ENCODE data around the gene TEPSIN.

DNA sequence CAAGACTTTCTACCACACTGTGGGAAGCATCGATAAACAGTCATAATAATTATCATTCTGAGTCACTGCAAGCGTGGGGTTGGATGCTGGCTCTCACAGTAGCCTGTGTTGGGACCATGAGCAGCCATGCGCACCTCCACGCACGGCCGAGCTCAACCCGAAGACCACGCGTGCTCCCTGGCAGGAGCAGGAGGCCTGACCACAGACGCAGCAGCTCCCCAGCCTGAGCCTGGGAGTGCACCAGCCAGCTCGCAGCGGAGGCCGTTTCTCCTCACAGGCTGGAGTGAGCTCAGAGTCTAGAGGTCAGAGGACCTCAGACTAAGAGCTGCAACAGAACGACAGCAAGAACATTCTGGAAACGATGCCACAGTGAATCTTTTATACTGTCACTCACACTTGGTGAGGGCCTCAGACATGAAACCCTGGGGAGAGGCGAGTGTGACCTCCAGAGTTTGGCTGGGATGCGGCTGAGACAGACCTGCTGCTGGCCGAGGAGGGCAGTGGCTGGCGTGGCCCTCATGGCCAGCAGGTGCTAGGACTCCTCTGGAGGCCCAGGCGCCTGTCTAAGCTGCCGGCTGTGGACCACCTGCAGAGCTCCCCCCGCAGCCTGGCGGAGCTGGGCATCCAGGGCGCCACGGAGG lies 6.3 kb upstream of the TEPSIN start:
- TF ChIP-seq, protein P1, sequence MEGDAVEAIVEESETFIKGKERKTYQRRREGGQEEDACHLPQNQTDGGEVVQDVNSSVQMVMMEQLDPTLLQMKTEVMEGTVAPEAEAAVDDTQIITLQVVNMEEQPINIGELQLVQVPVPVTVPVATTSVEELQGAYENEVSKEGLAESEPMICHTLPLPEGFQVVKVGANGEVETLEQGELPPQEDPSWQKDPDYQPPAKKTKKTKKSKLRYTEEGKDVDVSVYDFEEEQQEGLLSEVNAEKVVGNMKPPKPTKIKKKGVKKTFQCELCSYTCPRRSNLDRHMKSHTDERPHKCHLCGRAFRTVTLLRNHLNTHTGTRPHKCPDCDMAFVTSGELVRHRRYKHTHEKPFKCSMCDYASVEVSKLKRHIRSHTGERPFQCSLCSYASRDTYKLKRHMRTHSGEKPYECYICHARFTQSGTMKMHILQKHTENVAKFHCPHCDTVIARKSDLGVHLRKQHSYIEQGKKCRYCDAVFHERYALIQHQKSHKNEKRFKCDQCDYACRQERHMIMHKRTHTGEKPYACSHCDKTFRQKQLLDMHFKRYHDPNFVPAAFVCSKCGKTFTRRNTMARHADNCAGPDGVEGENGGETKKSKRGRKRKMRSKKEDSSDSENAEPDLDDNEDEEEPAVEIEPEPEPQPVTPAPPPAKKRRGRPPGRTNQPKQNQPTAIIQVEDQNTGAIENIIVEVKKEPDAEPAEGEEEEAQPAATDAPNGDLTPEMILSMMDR (IDR thresholded peaks at IDR 0.05; ENCODE audit: low read depth, low read length, missing input control) = no peak
- TF ChIP-seq, protein P2, sequence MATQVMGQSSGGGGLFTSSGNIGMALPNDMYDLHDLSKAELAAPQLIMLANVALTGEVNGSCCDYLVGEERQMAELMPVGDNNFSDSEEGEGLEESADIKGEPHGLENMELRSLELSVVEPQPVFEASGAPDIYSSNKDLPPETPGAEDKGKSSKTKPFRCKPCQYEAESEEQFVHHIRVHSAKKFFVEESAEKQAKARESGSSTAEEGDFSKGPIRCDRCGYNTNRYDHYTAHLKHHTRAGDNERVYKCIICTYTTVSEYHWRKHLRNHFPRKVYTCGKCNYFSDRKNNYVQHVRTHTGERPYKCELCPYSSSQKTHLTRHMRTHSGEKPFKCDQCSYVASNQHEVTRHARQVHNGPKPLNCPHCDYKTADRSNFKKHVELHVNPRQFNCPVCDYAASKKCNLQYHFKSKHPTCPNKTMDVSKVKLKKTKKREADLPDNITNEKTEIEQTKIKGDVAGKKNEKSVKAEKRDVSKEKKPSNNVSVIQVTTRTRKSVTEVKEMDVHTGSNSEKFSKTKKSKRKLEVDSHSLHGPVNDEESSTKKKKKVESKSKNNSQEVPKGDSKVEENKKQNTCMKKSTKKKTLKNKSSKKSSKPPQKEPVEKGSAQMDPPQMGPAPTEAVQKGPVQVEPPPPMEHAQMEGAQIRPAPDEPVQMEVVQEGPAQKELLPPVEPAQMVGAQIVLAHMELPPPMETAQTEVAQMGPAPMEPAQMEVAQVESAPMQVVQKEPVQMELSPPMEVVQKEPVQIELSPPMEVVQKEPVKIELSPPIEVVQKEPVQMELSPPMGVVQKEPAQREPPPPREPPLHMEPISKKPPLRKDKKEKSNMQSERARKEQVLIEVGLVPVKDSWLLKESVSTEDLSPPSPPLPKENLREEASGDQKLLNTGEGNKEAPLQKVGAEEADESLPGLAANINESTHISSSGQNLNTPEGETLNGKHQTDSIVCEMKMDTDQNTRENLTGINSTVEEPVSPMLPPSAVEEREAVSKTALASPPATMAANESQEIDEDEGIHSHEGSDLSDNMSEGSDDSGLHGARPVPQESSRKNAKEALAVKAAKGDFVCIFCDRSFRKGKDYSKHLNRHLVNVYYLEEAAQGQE (IDR thresholded peaks at IDR 0.05) = no peak
- TF ChIP-seq, protein P3, sequence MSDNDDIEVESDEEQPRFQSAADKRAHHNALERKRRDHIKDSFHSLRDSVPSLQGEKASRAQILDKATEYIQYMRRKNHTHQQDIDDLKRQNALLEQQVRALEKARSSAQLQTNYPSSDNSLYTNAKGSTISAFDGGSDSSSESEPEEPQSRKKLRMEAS (IDR thresholded peaks at IDR 0.05) = no peak
- TF ChIP-seq TAF1 (conservative IDR thresholded peaks at IDR 0.05) = no peak
- no peak for TF ChIP-seq RAD21 (IDR thresholded peaks at IDR 0.05)
- TF ChIP-seq GABPA (IDR thresholded peaks at IDR 0.05 in 1 of 2, conservative IDR thresholded peaks at IDR 0.05 in 1 of 2) = no peak
